NCI-H2107 treated with DMSO at 0.1 percent for 48 hours (cell line): ENCODE measurements around the gene PDZD2.
"Not testable (repeated sequence)": the region's sequence is repeated elsewhere in the genome, so short reads cannot be mapped to it uniquely, and the experiment has no call there.

Experiments
- DNase-seq: peaks from one replicate; lab custom pipeline; 2025; ENCODE audit not compliant: unreplicated experiment; lab: John Stamatoyannopoulos, UW

The PDZD2 gene

GRCh38 chr5:31688515-31689092 is 49.7 kb downstream of the PDZD2 start:
- no peak for DNase-seq

- not testable (repeated sequence) for DNase-seq
Measured at GRCh38 chr5:31691408-31691807, 52.5 kb downstream of the PDZD2 start.

- DNase-seq = no peak
Measured at GRCh38 chr5:31692561-31693221, 53.8 kb downstream of the PDZD2 start.

- DNase-seq = no peak
Measured at GRCh38 chr5:31698673-31699072, 59.7 kb downstream of the PDZD2 start.

- DNase-seq = no peak
Measured at GRCh38 chr5:31701642-31702299, 62.8 kb downstream of the PDZD2 start.

GRCh38 chr5:31702712-31703111 is 63.8 kb downstream of the PDZD2 start:
- DNase-seq = no peak

GRCh38 chr5:31703757-31704156 is 64.8 kb downstream of the PDZD2 start:
- DNase-seq = no peak

- DNase-seq = no peak
Measured at GRCh38 chr5:31706186-31706585, 67.3 kb downstream of the PDZD2 start.

GRCh38 chr5:31707329-31707728 is 68.4 kb downstream of the PDZD2 start:
- DNase-seq = no peak

- DNase-seq = no peak
Measured at GRCh38 chr5:31708089-31708488, 69.2 kb downstream of the PDZD2 start.

- DNase-seq = no peak
Measured at GRCh38 chr5:31711363-31711762, 72.4 kb downstream of the PDZD2 start.

- DNase-seq = no peak
Measured at GRCh38 chr5:31711935-31712592, 73.1 kb downstream of the PDZD2 start.

GRCh38 chr5:31717561-31717960 is 78.6 kb downstream of the PDZD2 start:
- DNase-seq = no peak

- no peak for DNase-seq
Measured at GRCh38 chr5:31720004-31720403, 81.1 kb downstream of the PDZD2 start.

GRCh38 chr5:31720811-31721345 is 81.9 kb downstream of the PDZD2 start:
- DNase-seq = no peak

GRCh38 chr5:31722111-31722510 is 83.2 kb downstream of the PDZD2 start:
- no peak for DNase-seq

GRCh38 chr5:31725996-31726395 is 87.1 kb downstream of the PDZD2 start:
- no peak for DNase-seq

GRCh38 chr5:31726952-31727351 is 88.0 kb downstream of the PDZD2 start:
- DNase-seq = no peak

GRCh38 chr5:31728039-31728438 is 89.1 kb downstream of the PDZD2 start:
- DNase-seq = no peak

- DNase-seq = not testable (repeated sequence)
Measured at GRCh38 chr5:31728806-31729205, 89.9 kb downstream of the PDZD2 start.

- DNase-seq = no peak
Measured at GRCh38 chr5:31730139-31730538, 91.2 kb downstream of the PDZD2 start.

GRCh38 chr5:31731016-31731415 is 92.1 kb downstream of the PDZD2 start:
- no peak for DNase-seq
